Mesangial cell (primary cell): ENCODE results near the gene ZNF543. TPM values are rescaled to one million over a fixed set of nuclear protein-coding genes. Genes with fewer than 3 reads are reported as not detected.

Source experiments
- total RNA-seq: library from RNA; depleted of rRNA; stranded (reverse); fragments of >200 nt; gene quantifications from 2 replicates; pipeline ENCODE4 v1.2.3, GENCODE V29; 2015

The ZNF543 gene
- total RNA-seq, result 3.3 and 6.3 TPM in 2 replicates

DNA sequence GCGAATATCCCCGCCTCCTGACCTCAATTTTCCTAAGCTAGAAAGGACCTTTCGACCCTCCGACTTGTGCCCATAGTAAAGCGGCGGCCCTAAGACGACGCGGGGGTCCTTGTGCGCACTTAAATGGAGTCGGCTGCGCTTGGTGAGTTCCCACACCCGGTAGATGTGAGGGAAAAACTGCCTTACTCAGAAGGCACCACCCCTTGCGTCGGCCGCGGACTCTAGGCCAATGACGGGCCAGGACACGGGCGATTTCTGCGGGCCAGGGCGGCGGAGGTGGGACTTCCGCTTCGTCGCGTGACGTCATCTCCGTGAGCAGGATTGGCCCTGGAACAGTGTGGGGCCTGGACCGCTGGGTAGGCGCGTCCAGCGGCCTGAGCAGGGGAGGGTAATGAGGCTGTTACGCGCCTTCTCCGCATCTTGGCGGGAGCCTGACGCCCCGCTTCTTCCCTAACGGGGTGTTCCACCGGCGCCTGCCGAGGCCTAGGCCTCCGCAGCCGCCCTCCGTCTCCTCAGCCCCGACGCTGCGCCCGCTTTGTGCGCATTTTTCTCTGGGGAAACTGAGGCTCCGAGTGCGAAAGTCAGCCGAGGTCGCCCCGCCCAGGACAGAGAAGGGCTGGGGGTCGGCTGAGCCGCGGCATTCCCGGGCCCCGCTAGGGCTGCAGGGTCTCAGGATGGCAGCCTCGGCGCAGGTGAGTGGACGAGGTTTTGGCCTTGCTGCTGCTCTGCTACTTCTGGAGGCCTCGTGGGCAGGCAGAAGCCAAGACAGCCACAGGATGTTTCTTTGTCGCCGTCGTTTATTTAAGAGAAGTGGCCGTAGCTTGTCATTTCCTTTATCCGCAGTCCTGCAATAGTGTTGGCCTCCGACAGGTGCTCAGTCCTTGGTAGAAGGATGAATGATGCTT, at the start of gene ZNF543:
Gene ZNF543, plus strand, starts transcription at position 293 of the 905 bp plus-strand sequence. Its CDS starts 382 bp downstream, at position 675.

DNA sequence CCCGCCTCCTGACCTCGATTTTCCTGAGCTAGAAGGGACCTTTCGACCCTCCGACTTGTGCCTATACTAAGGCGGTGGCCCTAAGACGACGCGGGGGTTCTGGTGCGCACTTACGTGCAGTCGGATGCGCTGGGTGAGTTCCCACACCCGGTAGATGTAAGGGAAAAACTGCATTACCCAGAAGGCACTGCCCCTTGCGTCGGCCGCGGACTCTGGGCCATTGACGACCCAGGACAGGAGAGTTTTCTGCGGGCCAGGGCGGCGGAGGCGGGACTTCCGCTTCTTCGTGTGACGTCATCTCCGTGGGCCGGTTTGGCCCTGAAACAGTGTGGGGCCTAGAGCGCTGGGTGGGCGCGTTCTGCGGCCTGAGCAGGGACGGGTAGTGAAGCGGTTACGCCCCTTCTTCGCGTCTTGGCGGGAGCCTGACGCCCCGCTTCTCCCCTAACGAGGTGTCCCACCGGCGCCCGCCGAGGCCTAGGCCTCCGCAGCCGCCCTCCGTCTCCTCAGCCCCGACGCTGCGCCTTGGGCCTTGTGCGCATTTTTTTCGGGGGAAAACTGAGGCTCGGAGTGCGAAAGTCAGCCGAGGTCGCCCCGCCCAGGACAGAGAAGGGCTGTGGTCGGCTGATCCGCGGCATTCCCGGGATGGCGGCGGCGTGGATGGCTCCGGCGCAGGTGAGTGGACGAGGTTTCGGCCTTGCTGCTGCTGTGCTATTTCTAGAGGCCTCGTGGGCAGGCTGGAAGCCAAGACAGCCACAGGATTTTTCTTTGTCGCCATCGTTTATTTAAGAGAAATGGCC, 39.9 kb upstream of the ZNF543 start, which contains the start of gene ZNF460:
Gene ZNF460, plus strand, starts transcription at position 321 of the 797 bp plus-strand sequence. Its CDS starts 322 bp downstream, at position 643.

GRCh38 chr19:57350877-57351805, 30.9 kb downstream of the ZNF543 start, which contains the start of gene ZNF304:
TSS of gene ZNF304 (plus strand) at chr19:57351271. CDS start at chr19:57351665, 394 bp downstream.

GRCh38 chr19:57362997-57363687, 42.9 kb downstream of the ZNF543 start, which contains the start of the genes TRAPPC2B and ZNF547:
TSS of gene TRAPPC2B (plus strand) at chr19:57363551. CDS start at chr19:57364834, 1,283 bp downstream.
TSS of gene ZNF547 (plus strand) at chr19:57363551. CDS start at chr19:57368556, 5,005 bp downstream.

Other genes with a start within 250 kb of the ZNF543 start
- gene USP29, start 200.5 kb upstream of the ZNF543 start, total RNA-seq, result not detected in 2 replicates
- not detected in 2 replicates for gene ZIM3, start 175.3 kb upstream of the ZNF543 start, total RNA-seq
- gene DUXA, start 153.0 kb upstream of the ZNF543 start, total RNA-seq, result not detected in 2 replicates
- 14.3 and 21.6 TPM in 2 replicates for gene ZNF264, start 129.0 kb upstream of the ZNF543 start, total RNA-seq
- gene AURKC, start 89.4 kb upstream of the ZNF543 start, total RNA-seq, result 1.6 TPM in 1 of 2 replicates, not detected in the other
- gene ZNF805, start 79.8 kb upstream of the ZNF543 start, total RNA-seq, result 6.2 and 14.1 TPM in 2 replicates
- gene ZNF460, start 40.0 kb upstream of the ZNF543 start, total RNA-seq, result 31.4 and 54.5 TPM in 2 replicates
- gene ZNF304, start 30.8 kb downstream of the ZNF543 start, total RNA-seq, result 3.6 and 5.5 TPM in 2 replicates
- gene TRAPPC2B, start 43.1 kb downstream of the ZNF543 start, total RNA-seq, result 12.2 and 15.1 TPM in 2 replicates
- 0.65 and 0.89 TPM in 2 replicates for gene ZNF547, start 43.1 kb downstream of the ZNF543 start, total RNA-seq
- gene ZNF548, start 69.4 kb downstream of the ZNF543 start, total RNA-seq, result 6.2 and 9.1 TPM in 2 replicates
- gene ZNF17, start 90.7 kb downstream of the ZNF543 start, total RNA-seq, result 4.1 TPM in 2 replicates
- gene ZNF749, start 114.9 kb downstream of the ZNF543 start, total RNA-seq, result 7.5 and 16.3 TPM in 2 replicates
- gene VN1R1, start 136.7 kb downstream of the ZNF543 start, total RNA-seq, result under 0.01 TPM in 1 of 2 replicates, not detected in the other
- gene ZNF772, start 157.1 kb downstream of the ZNF543 start, total RNA-seq, result 3.9 and 11.2 TPM in 2 replicates
- 3.7 and 9.6 TPM in 2 replicates for gene ZNF419, start 167.3 kb downstream of the ZNF543 start, total RNA-seq
- gene ZNF773, start 179.5 kb downstream of the ZNF543 start, total RNA-seq, result 3.9 and 13.6 TPM in 2 replicates
- gene ZNF549, start 206.9 kb downstream of the ZNF543 start, total RNA-seq, result 2.3 and 4.6 TPM in 2 replicates
- 2.8 and 3.9 TPM in 2 replicates for gene ZNF550, start 239.4 kb downstream of the ZNF543 start, total RNA-seq